ENCODE measurements around the gene EIF3M. TPM values are rescaled to one million over a fixed set of nuclear protein-coding genes. Genes with fewer than 3 reads are reported as not detected.

Gene EIF3M
- total RNA-seq, result 494 and 579 TPM in 2 replicates

DNA sequence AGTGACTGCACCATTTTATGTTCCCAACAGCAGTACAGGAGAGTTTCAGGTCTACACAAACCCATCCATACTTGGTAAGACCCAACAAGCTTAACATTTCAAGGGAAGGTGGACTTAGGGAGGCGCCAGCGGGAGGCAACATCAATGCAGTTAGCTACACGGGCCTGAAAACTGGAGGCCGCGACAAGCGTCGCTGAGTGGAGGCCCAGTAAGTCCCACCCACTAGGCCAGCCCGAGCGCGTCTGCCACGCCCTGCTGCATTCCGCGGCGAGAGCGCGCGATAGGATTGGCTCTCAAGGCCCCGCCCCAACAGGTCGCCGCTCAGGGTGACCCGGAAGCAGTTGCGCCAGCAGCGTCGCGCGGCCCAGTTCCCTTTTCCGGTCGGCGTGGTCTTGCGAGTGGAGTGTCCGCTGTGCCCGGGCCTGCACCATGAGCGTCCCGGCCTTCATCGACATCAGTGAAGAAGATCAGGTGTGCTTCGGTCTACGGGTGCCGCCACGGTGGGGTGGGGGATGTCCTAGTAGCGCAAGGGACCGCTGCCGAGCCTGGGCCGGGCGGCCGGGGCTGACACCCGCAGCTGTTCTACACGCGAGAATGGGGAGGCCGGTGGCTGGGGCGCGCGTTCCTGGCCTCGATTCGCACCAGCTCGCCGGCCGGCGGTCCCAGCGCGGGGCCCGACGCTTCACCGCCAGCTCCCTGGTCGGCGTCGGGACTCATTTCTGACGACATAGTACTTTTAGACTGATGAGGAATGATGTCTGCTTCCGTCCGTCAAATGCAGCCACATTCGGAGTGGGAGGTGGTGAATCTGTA lies at the start of gene EIF3M:
EIF3M (plus strand) TSS at position 373 of the 813 bp plus-strand sequence; CDS start at position 430, 57 bp downstream.

Other genes starting within 250 kb of the EIF3M start
- gene WT1, start 148.3 kb upstream of the EIF3M start, total RNA-seq, result 0.17 and 0.45 TPM in 2 replicates
- gene CCDC73, start 210.8 kb downstream of the EIF3M start, total RNA-seq, result not detected in 2 replicates
- gene PRRG4, start 246.1 kb downstream of the EIF3M start, total RNA-seq, result not detected in 2 replicates